K562 (cell line): ENCODE data around the gene ZNF581. TPM values are rescaled to one million over a fixed set of nuclear protein-coding genes. Genes with fewer than 3 reads are reported as not detected.
A peak's percentile ranks its signal among the peaks of the same experiment; 100 is the strongest.

ENCODE experiments used
- CHD7 ChIP-seq: fragments of 200-600 bp; sonication (generic); IDR thresholded peaks from one replicate; pipeline ENCODE4 v1.6.1; 2012; ENCODE audit warnings: mild to moderate bottlenecking, low read depth, low read length, inconsistent platforms
- DEAF1 ChIP-seq: fragments of 450-650 bp; formaldehyde crosslinking; IDR thresholded peaks from 2 replicates; pipeline ENCODE4 v1.4.0; 2020; ENCODE audit warnings: mild to moderate bottlenecking, moderate library complexity
- FOXK2 ChIP-seq, 2 experiments: fragments of 450-650 bp; IDR thresholded peaks in 1 of 2; conservative IDR thresholded peaks in 1 of 2; 2 replicates each; pipeline ENCODE4 v1.6.1; 2016; ENCODE audit warnings: low read depth in 2 of 2, mild to moderate bottlenecking in 1 of 2
- GABPB2 ChIP-seq: fragments of 250-450 bp; sonication (Bioruptor Pico); conservative IDR thresholded peaks from 2 replicates; pipeline ENCODE4 v1.5.1; 2021; ENCODE audit warnings: mild to moderate bottlenecking
- GMEB1 ChIP-seq: fragments of 250-450 bp; sonication (Bioruptor Pico); IDR thresholded peaks from 2 replicates; pipeline ENCODE4 v1.4.0; 2020; ENCODE audit warnings: mild to moderate bottlenecking
- KAT7 ChIP-seq: sonication (generic); formaldehyde crosslinking; IDR thresholded peaks from 2 replicates; pipeline ENCODE4 v1.8.0; 2022; ENCODE audit warnings: missing genetic modification reagents, mild to moderate bottlenecking, borderline replicate concordance
- MAFF ChIP-seq: IDR thresholded peaks from 2 replicates; pipeline ENCODE4 v1.6.1; 2012; ENCODE audit warnings: low read length, improper control_type of control experiment
- MAFK ChIP-seq: IDR thresholded peaks from 2 replicates; pipeline ENCODE4 v1.6.1; 2011; ENCODE audit warnings: low read length, improper control_type of control experiment
- NR1H2 ChIP-seq: sonication (generic); formaldehyde crosslinking; IDR thresholded peaks from 2 replicates; pipeline ENCODE4 v1.4.0; 2020; ENCODE audit warnings: mild to moderate bottlenecking, missing genetic modification reagents
- POLR2B ChIP-seq: fragments of 450-650 bp; IDR thresholded peaks from 2 replicates; pipeline ENCODE4 v1.6.1; 2018; ENCODE audit warnings: low read depth; ENCODE audit not compliant: partially characterized antibody
- PTBP1 ChIP-seq: fragments of 200-400 bp; formaldehyde crosslinking; IDR thresholded peaks from 2 replicates; pipeline ENCODE4 v1.6.1; 2017; ENCODE audit warnings: low read depth, low read length
- RBM25 ChIP-seq: fragments of 200-400 bp; formaldehyde crosslinking; IDR thresholded peaks from 2 replicates; pipeline ENCODE4 v1.6.1; 2018; ENCODE audit warnings: low read length, low read depth, moderate library complexity; ENCODE audit not compliant: severe bottlenecking
- TCF3 ChIP-seq: sonication (generic); formaldehyde crosslinking; IDR thresholded peaks from 2 replicates; pipeline ENCODE4 v1.4.0; 2020; ENCODE audit warnings: mild to moderate bottlenecking, missing genetic modification reagents
- ZNF217 ChIP-seq: sonication (generic); formaldehyde crosslinking; IDR thresholded peaks from 2 replicates; pipeline ENCODE4 v1.8.0; 2022; ENCODE audit warnings: mild to moderate bottlenecking, missing genetic modification reagents
- polyA plus RNA-seq, 8 experiments: library from polyadenylated mRNA; depleted of rRNA in 4 of 8; stranded (reverse) in 5 of 8; unstranded in 3 of 8; fragments of >200 nt; fragmentation: Nextera tagmentation in 2 of 8; fragmentation: Illumina TruSeq in 1 of 8; extraction: Ambion mirVana in 2 of 8; extraction: Trizol in 1 of 8; gene quantifications; 2 replicates each; pipeline versions ENCODE4 v1.2.1 to v1.2.3, GENCODE V29; 2011 to 2014; ENCODE audit warnings: inconsistent platforms in 1 of 8, missing spikeins in 1 of 8
- total RNA-seq, 7 experiments: library from RNA; depleted of rRNA in 6 of 7; stranded (reverse); fragments of >200 nt in 6 of 7; fragmentation: Illumina TruSeq in 2 of 7; extraction: Trizol in 2 of 7; gene quantifications; 2 replicates each; pipeline versions ENCODE4 v1.2.1 to v1.2.3, GENCODE V29; 2011 to 2021; ENCODE audit warnings: low replicate concordance in 1 of 7

ZNF581 gene
- total and polyA plus RNA-seq, 9 of the 15 experiments (the other 6 are each of a cell fraction or from before 2014, with no cell fraction given), result 2.4 to 39.4 (median 15.4) TPM

- 0 out of 2 replicates have a peak, but pooled peaks have one; percentile 22 for TF ChIP-seq GMEB1
- no peak for TF ChIP-seq RBM25
- peak; percentile 88; the same call in 1 of the 2 replicates for TF ChIP-seq ZNF217 (CRISPR knock-in tag)
- TF ChIP-seq KAT7 (CRISPR knock-in tag), result peak; percentile 89; the same call in 1 of the 2 replicates
- no peak for TF ChIP-seq CHD7
- no peak for TF ChIP-seq PTBP1
- TF ChIP-seq TCF3, result peak; percentile 42; the same call in 1 of the 2 replicates
- peak; percentile 89; the same call in 1 of the 2 replicates for TF ChIP-seq NR1H2 (CRISPR knock-in tag)
- TF ChIP-seq MAFF, result no peak
- no peak for TF ChIP-seq MAFK
- no peak for TF ChIP-seq FOXK2 (conservative IDR thresholded peaks at IDR 0.05 in 1 of 2, IDR thresholded peaks at IDR 0.05 in 1 of 2; ENCODE audit: low read depth in 2 of 2)
- peak; percentile 12 for TF ChIP-seq POLR2B
- TF ChIP-seq DEAF1 (CRISPR knock-in tag), result peak; percentile 41; the same call in 1 of the 2 replicates
- TF ChIP-seq GABPB2 (CRISPR knock-in tag), result no peak
Measured at GRCh38 chr19:55640043-55640576, 3.3 kb upstream of the ZNF581 start (continued).
